Adrenal gland (tissue), 12 donors: ENCODE measurements around the gene STK39. TPM values are rescaled to one million over a fixed set of nuclear protein-coding genes. Genes with fewer than 3 reads are reported as not detected.
A peak's percentile ranks its signal among the peaks of the same experiment; 100 is the strongest.

Experiments
- DNase-seq, 7 donors: peaks; one replicate each; pipeline ENCODE4 v3.0.0-alpha.2; 2019 to 2020
- H3K27ac ChIP-seq, 5 donors: fragments of 200-600 bp; sonication (generic) in 4 of 5; 1 replicate in 3 of 5; 2 replicates in 2 of 5; pipeline versions ENCODE4 v1.5.1 to v1.8.0; 2016 to 2020; ENCODE audit warnings: mild to moderate bottlenecking in 1 of 5
- H3K27me3 ChIP-seq: fragments of 200-600 bp; 2 replicates; pipeline ENCODE4 v1.8.0; 2021
- H3K36me3 ChIP-seq, 2 donors: fragments of 200-600 bp; replicated peaks in 1 of 2; 1 replicate in 1 of 2; 2 replicates in 1 of 2; pipeline versions ENCODE4 v1.5.1 to v1.8.0; 2018 to 2022
- H3K4me1 ChIP-seq, 2 donors: fragments of 200-600 bp; replicated peaks in 1 of 2; 1 replicate in 1 of 2; 2 replicates in 1 of 2; pipeline versions ENCODE4 v1.5.1 to v1.8.0; 2018 to 2021
- H3K4me3 ChIP-seq, 4 donors: fragments of 200-600 bp; sonication (generic) in 3 of 4; one replicate each; pipeline ENCODE4 v1.5.1; 2016 to 2018
- H3K9me3 ChIP-seq, 3 donors: fragments of 200-600 bp; sonication (generic) in 1 of 3; replicated peaks in 1 of 3; 1 replicate in 2 of 3; 2 replicates in 1 of 3; pipeline versions ENCODE4 v1.5.1 to v1.8.0; 2016 to 2021
- POLR2A ChIP-seq, 2 donors: fragments of 450-650 bp; IDR thresholded peaks; one replicate each; pipeline ENCODE4 v1.6.1; 2017; ENCODE audit warnings: antibody characterized with exemption in 2 of 2, mild to moderate bottlenecking in 2 of 2, moderate library complexity in 1 of 2
- WGBS, 4 donors: extraction: QIAGEN DNeasy Blood & Tissue Kit in 2 of 4; methylation state at CpG; one replicate each; pipeline versions ENCODE4 v1.1.5 to v1.1.7; 2013 to 2017; 5-methylcytosine and 5-hydroxymethylcytosine counted together
- intact Hi-C, 2 donors: fragments of 100-400 bp; cut with DNase I; formaldehyde crosslinking; loops; one replicate each; pipeline versions ENCODE4 v1.14.1 to v1.15.0; 2022 to 2023
- polyA plus RNA-seq, 3 donors: library from polyadenylated mRNA; stranded (reverse); fragments of 200-250 nt in 2 of 3; fragments of 350-450 nt in 1 of 3; fragmentation: Illumina TruSeq in 1 of 3; extraction: RNeasy Lipid Tissue Mini Kit (QIAGEN cat#74804) in 1 of 3; gene quantifications; one replicate each; pipeline ENCODE4 v1.2.3, GENCODE V29; 2013 to 2014
- total RNA-seq, 9 donors: library from RNA; depleted of rRNA in 4 of 9; stranded (reverse); fragments of >200 nt in 4 of 9; fragments of 120-200 nt in 1 of 9; fragmentation: NEBNext Ultra II Directional in 1 of 9; extraction: Animal tissue kit (Norgen Biotek cat#: 25700) in 1 of 9; gene quantifications; one replicate each; pipeline versions ENCODE4 v1.1.0 to v1.2.4, GENCODE V29; 2013 to 2023
- TF ChIP-seq, protein P1 (sequence below), 6 experiments: fragments of 450-650 bp in 4 of 6; fragments of 200-600 bp in 2 of 6; sonication (generic) in 1 of 6; IDR thresholded peaks; 1 replicate in 5 of 6; 2 replicates in 1 of 6; pipeline versions ENCODE4 v1.5.1 to v1.8.0; 2016 to 2021; ENCODE audit warnings: antibody characterized with exemption in 6 of 6, mild to moderate bottlenecking in 2 of 6, moderate library complexity in 1 of 6
- donor health status: healthy with polysubstance abuse.
- donor health status: Bipolar disorder and iron deficiency.
- donor health status: DM: yes; HTN: yes; CAD: no.
- donor health status: DM: no; HTN: no; CAD: no.
- donor health status: DM: no; HTN: no; CAD: no.
- donor health status: DM: yes; HTN: yes; CAD: no.

The STK39 gene
- total and polyA plus RNA-seq, 12 donors, result 2.4 to 11.1 (median 5.8) TPM

GRCh38 chr2:168119515-168120141 lies 127.8 kb downstream of the STK39 start:
- Histone ChIP-seq H3K4me1 (no peaks in the 10 kb centered on the region), H3K9me3 (no peaks in the 10 kb centered on the region), H3K36me3 (no peaks in the 10 kb centered on the region), H3K27ac (no peak overlapping the region), H3K27me3 (no peaks in the 10 kb centered on the region), H3K4me3 (no peak overlapping the region)
- 35 to 46% (median 42%) methylated on average over 4 of the region's 4 CpGs for WGBS, 4 donors
- DNase-seq, result peak in 3 of 7 donors; percentile 14 to 29 (median 21)
- TF ChIP-seq, protein P1, sequence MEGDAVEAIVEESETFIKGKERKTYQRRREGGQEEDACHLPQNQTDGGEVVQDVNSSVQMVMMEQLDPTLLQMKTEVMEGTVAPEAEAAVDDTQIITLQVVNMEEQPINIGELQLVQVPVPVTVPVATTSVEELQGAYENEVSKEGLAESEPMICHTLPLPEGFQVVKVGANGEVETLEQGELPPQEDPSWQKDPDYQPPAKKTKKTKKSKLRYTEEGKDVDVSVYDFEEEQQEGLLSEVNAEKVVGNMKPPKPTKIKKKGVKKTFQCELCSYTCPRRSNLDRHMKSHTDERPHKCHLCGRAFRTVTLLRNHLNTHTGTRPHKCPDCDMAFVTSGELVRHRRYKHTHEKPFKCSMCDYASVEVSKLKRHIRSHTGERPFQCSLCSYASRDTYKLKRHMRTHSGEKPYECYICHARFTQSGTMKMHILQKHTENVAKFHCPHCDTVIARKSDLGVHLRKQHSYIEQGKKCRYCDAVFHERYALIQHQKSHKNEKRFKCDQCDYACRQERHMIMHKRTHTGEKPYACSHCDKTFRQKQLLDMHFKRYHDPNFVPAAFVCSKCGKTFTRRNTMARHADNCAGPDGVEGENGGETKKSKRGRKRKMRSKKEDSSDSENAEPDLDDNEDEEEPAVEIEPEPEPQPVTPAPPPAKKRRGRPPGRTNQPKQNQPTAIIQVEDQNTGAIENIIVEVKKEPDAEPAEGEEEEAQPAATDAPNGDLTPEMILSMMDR (IDR thresholded peaks at IDR 0.05), result peak; percentile 20 to 58 (median 48)
- no peak for TF ChIP-seq POLR2A (IDR thresholded peaks at IDR 0.05)
- intact Hi-C loops, result loop anchor here in 1 of 2 donors (5.0 to 10.0 kb wide), 2 partner anchors 162 to 1585 kb away; no protein-coding TSS in a partner anchor

GRCh38 chr2:168118733-168119514 lies 128.5 kb downstream of the STK39 start:
- intact Hi-C loops, result loop anchor here in 1 of 2 donors (5.0 to 10.0 kb wide), 2 partner anchors 162 to 1584 kb away; no protein-coding TSS in a partner anchor
- Histone ChIP-seq H3K27ac (peak overlapping the region in 1 of 5 donors; percentile 19), H3K9me3 (no peaks in the 10 kb centered on the region), H3K4me3 (no peak overlapping the region), H3K27me3 (no peaks in the 10 kb centered on the region), H3K4me1 (no peaks in the 10 kb centered on the region), H3K36me3 (no peaks in the 10 kb centered on the region)
- 44 to 48% (median 47%) methylated on average over 10 of the region's 10 CpGs for WGBS, 4 donors
- peak in 4 of 7 donors; percentile 11 to 32 (median 18) for DNase-seq
- TF ChIP-seq POLR2A (IDR thresholded peaks at IDR 0.05), result no peak
- TF ChIP-seq, protein P1 (IDR thresholded peaks at IDR 0.05), result peak; percentile 55 to 73 (median 62)

DNA sequence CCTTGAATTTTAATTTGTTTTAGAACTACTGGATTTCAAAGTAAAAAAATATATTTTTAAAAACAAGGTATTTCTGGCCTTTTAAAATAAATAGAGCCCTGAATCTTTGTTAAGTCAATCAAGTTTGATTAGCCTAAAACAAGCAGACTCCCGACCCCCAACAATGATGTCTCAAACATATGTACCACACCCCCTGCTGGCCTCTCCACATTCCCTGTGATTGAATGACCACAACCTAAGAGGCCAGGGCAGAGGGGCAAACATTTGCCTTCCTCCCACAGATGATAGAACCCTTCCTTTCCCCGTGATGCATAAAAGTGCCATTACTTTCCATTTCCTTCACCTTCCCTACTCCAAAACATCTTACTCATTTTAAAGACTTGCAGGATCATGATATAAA lies 130.9 kb downstream of the STK39 start:
- TF ChIP-seq POLR2A (IDR thresholded peaks at IDR 0.05), result no peak
- TF ChIP-seq, protein P1 (IDR thresholded peaks at IDR 0.05), result no peak

DNA sequence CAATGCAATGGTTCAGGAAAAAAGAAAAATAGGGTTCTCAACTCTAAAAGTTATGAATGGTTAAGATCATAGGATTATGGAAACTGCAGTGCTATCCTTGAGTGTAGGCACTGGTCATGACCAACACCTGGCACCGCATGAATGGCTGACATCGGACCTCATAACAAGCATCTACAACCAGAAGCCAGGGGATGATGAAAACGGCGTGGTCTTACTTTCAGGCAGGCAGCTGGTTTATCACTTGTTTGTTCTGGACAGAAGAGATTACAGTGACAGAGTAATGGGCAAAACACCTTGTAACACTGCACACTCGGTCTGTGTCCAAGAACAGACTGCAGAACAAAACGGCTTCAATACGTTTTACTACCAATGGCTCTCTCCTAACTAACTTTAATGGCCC lies 132.8 kb downstream of the STK39 start:
- intact Hi-C loops, result loop anchor here in 1 of 2 donors (5.0 to 10.0 kb wide), 2 partner anchors 157 to 1580 kb away; no protein-coding TSS in a partner anchor
- DNase-seq, result no peak

More for the DNA sequence above, 130.9 kb downstream of the STK39 start:
- intact Hi-C loops, result loop anchor here in 1 of 2 donors (5.0 to 10.0 kb wide), 2 partner anchors 159 to 1582 kb away; no protein-coding TSS in a partner anchor
- Histone ChIP-seq H3K27me3 (no peaks in the 10 kb centered on the region), H3K4me1 (no peaks in the 10 kb centered on the region), H3K36me3 (no peaks in the 10 kb centered on the region), H3K27ac (no peak overlapping the region), H3K4me3 (no peak overlapping the region), H3K9me3 (no peaks in the 10 kb centered on the region)
- DNase-seq, result no peak
- 88 to 100% (median 97%) methylated on average over 2 of the region's 2 CpGs for WGBS, 4 donors

More for the DNA sequence above, 132.8 kb downstream of the STK39 start:
- H3K27me3 ChIP-seq, result no peaks in the 10 kb centered on the region
- H3K9me3 ChIP-seq, result no peaks in the 10 kb centered on the region
- 62 to 81% (median 75%) methylated on average over 7 of the region's 7 CpGs for WGBS, 4 donors
- no peaks in the 10 kb centered on the region for H3K36me3 ChIP-seq
- no peak for TF ChIP-seq POLR2A (IDR thresholded peaks at IDR 0.05)
- TF ChIP-seq, protein P1 (IDR thresholded peaks at IDR 0.05), result no peak
- no peak overlapping the region for H3K4me3 ChIP-seq
- H3K4me1 ChIP-seq, result no peaks in the 10 kb centered on the region
- H3K27ac ChIP-seq, result peak overlapping the region in 1 of 5 donors; percentile 6
